GM19351 (cell line): Measurements from ENCODE around the gene SMC4.

Experiments used
- ATAC-seq: cut with Tn5 transposase; IDR thresholded peaks from one replicate; pipeline ENCODE4 v1.9.1; 2021; ENCODE audit warnings: mild to moderate bottlenecking, moderate library complexity; ENCODE audit not compliant: unreplicated experiment

The SMC4 gene

GRCh38 chr3:160474416-160474838 lies 75.0 kb downstream of the SMC4 start:
- ATAC-seq, result no peak

- no peak for ATAC-seq
Measured at GRCh38 chr3:160475153-160475552, 75.7 kb downstream of the SMC4 start.

- ATAC-seq, result no peak
Measured at GRCh38 chr3:160475884-160476283, 76.4 kb downstream of the SMC4 start.

DNA sequence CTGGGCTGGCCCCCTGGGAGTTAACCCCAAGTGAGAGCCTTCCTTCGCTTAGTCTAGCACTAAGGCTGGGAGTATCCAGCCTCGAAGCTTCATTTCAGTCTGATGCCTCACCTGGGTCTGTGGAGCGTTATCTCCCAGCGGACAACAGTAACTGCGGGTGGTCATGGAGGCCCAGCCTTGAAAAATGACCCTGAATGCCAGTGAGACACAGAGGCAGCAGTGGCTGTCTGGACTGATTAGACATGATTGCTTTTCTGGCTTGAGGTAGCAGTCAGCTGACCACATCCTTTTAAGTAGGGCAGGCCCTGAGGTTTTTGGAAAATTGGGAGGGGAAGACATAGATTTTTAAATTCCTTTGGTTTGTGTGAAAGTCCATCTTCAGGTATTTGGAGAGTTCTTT lies 78.3 kb downstream of the SMC4 start:
- no peak for ATAC-seq

DNA sequence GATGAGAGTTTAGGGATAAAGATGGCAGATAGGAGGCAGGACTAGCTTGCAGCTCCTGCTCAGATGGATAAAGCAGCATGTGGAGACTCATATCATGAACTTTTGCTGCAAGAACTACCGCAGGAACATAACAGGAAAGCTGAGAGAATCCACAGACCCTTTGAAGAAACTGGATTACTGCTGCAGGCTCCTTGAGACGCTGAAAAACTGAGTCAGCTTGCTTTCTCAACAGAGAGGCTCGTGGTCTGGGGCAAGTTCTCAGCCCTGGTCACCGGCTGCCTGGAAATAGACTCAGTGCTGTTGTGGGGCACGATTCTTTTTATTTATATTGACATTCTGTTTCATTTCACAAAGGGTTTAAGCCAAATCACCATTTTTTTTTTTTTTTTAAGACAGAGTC lies 78.9 kb downstream of the SMC4 start:
- no peak for ATAC-seq

GRCh38 chr3:160479376-160479775 lies 79.9 kb downstream of the SMC4 start:
- no peak for ATAC-seq

- ATAC-seq, result no peak
Measured at GRCh38 chr3:160480931-160481330, 81.5 kb downstream of the SMC4 start.

GRCh38 chr3:160481856-160482255 lies 82.4 kb downstream of the SMC4 start:
- ATAC-seq, result no peak

GRCh38 chr3:160482796-160483195 lies 83.3 kb downstream of the SMC4 start:
- no peak for ATAC-seq
